Epithelial cell of proximal tubule (primary cell): Measurements from ENCODE around the gene TULP4. TPM values are rescaled to one million over a fixed set of nuclear protein-coding genes. Genes with fewer than 3 reads are reported as not detected.

Experiments
- DNase-seq: peaks from one replicate; pipeline ENCODE4 v3.0.0-alpha.2; 2011; ENCODE audit warnings: low read depth
- H3K4me3 ChIP-seq: 2 replicates; pipeline ENCODE4 v1.5.1; 2011; ENCODE audit warnings: low read depth, mild to moderate bottlenecking, low read length
- total RNA-seq: library from RNA; depleted of rRNA; stranded (reverse); fragments of >200 nt; gene quantifications from 2 replicates; pipeline ENCODE4 v1.2.3, GENCODE V29; 2015
- TF ChIP-seq, protein P1 (sequence below): conservative IDR thresholded peaks from 2 replicates; pipeline ENCODE4 v1.5.1; 2012; ENCODE audit warnings: low read depth, mild to moderate bottlenecking, low read length

Gene TULP4
- total RNA-seq, 1 donor from 2014 or later: 25.4 TPM

DNA sequence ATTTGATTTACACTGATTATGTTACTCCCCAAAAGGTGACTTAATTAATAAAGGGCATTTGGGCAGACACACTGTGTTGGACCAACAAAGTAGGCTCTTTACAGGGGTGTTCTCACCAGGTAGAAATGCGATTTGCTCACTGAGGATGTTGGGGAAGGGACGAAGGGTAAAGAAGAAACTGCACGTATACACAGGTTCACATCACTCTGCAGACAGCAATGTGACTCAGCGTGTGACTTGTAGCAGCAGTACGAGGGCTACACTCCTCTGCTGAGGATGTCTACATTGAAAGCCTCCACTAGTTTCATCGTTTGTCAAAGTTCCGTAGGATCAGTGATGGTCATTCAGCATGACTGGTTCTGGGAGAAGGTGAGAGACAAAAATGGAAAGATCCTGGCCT is 194.9 kb downstream of the TULP4 start:
- TF ChIP-seq, protein P1, sequence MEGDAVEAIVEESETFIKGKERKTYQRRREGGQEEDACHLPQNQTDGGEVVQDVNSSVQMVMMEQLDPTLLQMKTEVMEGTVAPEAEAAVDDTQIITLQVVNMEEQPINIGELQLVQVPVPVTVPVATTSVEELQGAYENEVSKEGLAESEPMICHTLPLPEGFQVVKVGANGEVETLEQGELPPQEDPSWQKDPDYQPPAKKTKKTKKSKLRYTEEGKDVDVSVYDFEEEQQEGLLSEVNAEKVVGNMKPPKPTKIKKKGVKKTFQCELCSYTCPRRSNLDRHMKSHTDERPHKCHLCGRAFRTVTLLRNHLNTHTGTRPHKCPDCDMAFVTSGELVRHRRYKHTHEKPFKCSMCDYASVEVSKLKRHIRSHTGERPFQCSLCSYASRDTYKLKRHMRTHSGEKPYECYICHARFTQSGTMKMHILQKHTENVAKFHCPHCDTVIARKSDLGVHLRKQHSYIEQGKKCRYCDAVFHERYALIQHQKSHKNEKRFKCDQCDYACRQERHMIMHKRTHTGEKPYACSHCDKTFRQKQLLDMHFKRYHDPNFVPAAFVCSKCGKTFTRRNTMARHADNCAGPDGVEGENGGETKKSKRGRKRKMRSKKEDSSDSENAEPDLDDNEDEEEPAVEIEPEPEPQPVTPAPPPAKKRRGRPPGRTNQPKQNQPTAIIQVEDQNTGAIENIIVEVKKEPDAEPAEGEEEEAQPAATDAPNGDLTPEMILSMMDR: no peak
- no peak overlapping the region for H3K4me3 ChIP-seq
- DNase-seq: no peak

DNA sequence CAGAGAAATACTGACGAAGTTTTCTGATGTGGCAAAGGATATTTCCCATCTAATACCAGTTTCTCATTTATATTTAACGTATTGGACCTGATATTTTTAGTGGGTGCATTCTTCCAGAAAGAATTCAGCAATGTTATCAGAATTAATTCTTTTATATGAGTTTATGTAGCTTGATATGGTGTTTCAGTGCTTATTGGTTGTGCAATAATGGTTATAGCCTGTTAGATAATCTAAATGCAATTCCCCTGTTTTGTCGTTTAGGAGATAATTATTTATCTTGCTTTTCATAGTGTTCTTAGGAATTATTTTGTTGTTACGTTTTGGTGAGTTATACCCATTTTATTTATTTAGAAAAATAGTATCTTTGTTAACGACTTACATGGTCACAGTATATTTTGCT is 196.2 kb downstream of the TULP4 start:
- TF ChIP-seq, protein P1: no peak
- H3K4me3 ChIP-seq: no peak overlapping the region
- no peak for DNase-seq

DNA sequence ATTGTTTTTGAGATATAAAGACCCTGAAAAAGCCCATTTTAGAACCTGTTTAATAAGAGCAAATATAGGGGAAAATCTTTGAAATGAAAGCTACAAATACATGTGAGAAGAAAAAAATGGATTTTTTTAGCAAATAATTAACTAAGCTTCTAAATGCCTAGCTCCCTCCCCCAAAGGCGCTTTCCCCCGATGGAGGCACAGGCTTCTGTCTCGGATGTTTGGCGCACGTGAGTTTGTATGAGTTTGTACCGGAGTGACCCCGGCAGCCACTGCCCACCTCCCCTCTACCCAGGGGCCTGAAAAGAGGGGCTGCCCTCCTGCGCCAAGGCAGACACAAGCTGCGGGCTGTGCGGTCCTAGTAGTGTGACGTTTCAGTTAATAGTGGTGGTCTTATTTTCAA is 197.2 kb downstream of the TULP4 start:
- no peak overlapping the region for H3K4me3 ChIP-seq
- TF ChIP-seq, protein P1: no peak
- no peak for DNase-seq

DNA sequence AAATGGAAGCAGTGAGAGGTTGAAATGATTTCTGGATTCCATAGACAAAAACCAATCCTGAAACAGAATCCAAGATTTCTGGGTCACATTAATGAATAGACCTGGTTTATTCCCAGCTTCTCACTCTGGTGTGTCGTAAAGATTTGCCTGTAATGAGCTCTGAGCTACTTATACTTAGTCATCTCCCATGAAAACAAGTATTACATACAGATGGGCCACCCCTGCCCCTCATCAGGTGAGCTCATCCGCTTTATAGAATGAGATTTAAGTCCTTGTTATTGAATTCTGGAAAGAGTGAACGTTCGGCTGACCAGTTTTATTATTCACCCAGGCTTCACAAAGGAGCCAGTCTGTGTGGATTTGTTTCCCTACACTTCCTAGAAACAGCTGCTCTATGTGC is 200.5 kb downstream of the TULP4 start:
- TF ChIP-seq, protein P1: no peak
- no peak for DNase-seq
- no peak overlapping the region for H3K4me3 ChIP-seq

DNA sequence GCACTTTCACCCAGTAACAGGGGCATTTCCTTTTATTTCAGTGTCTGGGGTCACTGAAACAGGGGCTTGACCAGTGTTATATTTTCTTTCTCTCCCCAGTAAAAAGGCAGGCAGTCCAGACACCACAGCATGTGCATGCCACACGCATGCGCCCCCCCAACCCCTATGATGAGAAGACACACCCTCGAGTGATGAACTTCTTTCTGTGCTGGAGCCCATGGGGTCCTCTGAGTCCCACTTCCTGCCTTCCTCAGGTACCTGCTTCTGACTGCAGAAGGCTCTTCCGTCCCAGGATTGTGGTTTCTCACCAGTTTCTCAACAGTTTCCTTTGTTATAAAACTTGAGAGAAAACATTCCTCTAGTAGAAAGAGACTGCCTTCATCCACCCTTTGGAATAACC is 201.9 kb downstream of the TULP4 start:
- DNase-seq: no peak
- TF ChIP-seq, protein P1: no peak
- no peak overlapping the region for H3K4me3 ChIP-seq

DNA sequence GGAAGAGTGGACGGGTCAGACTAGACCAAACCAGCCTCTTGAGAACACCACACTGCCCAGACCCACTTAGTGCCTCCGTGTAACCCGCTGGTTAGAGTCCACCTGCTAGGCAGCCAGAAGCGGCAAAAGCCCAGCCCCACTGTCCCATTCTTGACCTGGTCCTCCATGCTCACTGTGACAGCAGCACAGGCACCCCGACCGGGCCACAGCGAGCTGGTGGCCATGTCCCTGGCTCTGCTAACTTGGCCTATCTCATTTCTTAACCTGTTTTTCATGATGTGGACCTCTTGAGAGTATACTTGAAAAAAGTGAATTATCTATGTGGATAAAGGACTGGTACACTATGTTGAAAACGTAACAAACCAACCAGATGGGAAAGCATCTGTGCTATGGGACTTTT is 202.7 kb downstream of the TULP4 start:
- no peak for DNase-seq
- H3K4me3 ChIP-seq: no peak overlapping the region
- TF ChIP-seq, protein P1: no peak

DNA sequence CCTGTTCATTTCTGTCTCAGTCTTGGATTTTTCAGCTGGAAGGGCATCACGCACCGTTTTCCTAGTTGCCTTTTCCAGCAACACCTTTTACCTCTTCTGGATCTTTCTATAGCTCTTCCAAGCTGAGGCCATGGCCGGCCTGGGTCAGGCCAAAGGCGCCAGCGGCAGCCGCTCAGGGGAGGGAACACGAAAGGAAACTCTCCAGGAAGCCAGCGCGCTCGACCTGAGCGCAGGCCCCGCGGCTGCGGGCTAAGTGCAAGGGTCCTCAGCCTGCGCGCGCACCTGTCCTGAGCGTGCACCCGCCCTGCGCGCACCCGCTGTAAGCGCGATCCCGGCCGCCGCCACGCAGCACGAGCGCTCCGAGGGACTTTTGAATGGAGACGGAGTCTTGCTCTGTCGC is 203.8 kb downstream of the TULP4 start:
- TF ChIP-seq, protein P1: no peak

More for the DNA sequence above, 203.8 kb downstream of the TULP4 start:
- DNase-seq: no peak
- no peak overlapping the region for H3K4me3 ChIP-seq
